Large intestine (tissue), 3 donors: ENCODE measurements around the gene C1QL4. TPM values are rescaled to one million over a fixed set of nuclear protein-coding genes. Genes with fewer than 3 reads are reported as not detected.
"Not testable (repeated sequence)": the region's sequence is repeated elsewhere in the genome, so short reads cannot be mapped to it uniquely, and the experiment has no call there.

Experiments used
- DNase-seq, 2 donors: peaks; one replicate each; pipeline versions ENCODE4 v3.0.0 to v3.0.0-alpha.2; 2013
- H3K27ac ChIP-seq: one replicate; pipeline ENCODE4 v1.5.1; 2013; ENCODE audit warnings: low read length
- H3K27me3 ChIP-seq: 2 replicates; pipeline ENCODE4 v1.6.1; 2013; ENCODE audit warnings: low read length; ENCODE audit not compliant: control insufficient read depth, insufficient read depth
- H3K36me3 ChIP-seq: 2 replicates; pipeline ENCODE4 v1.6.1; 2013; ENCODE audit warnings: low read length; ENCODE audit not compliant: control insufficient read depth, insufficient read depth
- H3K4me1 ChIP-seq: one replicate; pipeline ENCODE4 v1.6.1; 2013; ENCODE audit warnings: low read length; ENCODE audit not compliant: control insufficient read depth, insufficient read depth
- H3K4me3 ChIP-seq: one replicate; pipeline ENCODE4 v1.5.1; 2013; ENCODE audit warnings: low read length
- H3K9me3 ChIP-seq: one replicate; pipeline ENCODE4 v1.6.1; 2013; ENCODE audit warnings: mild to moderate bottlenecking, low read depth, low read length, moderate library complexity; ENCODE audit not compliant: control insufficient read depth
- WGBS: methylation state at CpG from one replicate; pipeline ENCODE4 v1.1.5; 2013; ENCODE audit warnings: low lambda C conversion rate; ENCODE audit not compliant: insufficient coverage; 5-methylcytosine and 5-hydroxymethylcytosine counted together
- polyA plus RNA-seq: library from polyadenylated mRNA; unstranded; fragments of 120-200 nt; gene quantifications from one replicate; pipeline ENCODE4 v1.2.1, GENCODE V29; 2013

C1QL4 gene
- polyA plus RNA-seq, 1 donor, result 0.01 TPM

GRCh38 chr12:49333778-49334177 is 3.2 kb downstream of the C1QL4 start:
- not testable (repeated sequence) for DNase-seq, H3K27ac ChIP-seq, H3K4me3 ChIP-seq, H3K36me3 ChIP-seq
- Histone ChIP-seq H3K9me3 (peaks cover 15% of the 10 kb centered on the region), H3K4me1 (peaks cover 29% of the 10 kb centered on the region), H3K27me3 (peaks cover 66% of the 10 kb centered on the region)
- 20% methylated on average over 4 of the region's 21 CpGs for WGBS

DNA sequence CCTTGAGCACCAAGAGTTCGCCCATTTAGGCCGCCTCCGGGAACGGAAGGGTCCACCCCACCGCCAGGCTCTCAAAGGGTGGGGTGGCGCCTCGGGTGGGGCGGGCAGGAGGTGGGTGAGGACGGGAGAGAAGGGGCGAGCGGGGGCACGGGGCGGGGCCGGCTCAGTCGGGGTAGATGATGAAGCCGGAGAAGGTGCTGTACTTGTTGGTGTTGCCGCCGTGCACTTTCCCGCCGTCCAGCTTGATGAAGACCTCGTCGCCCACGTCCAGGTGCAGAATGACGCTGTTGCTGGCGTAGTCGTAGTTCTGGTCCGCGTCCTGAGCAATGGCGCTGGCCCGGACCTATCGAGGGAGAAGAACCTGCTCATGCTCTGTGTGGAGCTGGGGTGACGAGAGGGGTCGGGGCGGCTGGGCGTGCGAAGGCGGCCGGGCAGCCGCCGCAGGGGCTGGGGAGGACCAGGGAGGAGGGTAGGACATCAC is 4.1 kb downstream of the C1QL4 start:
- Histone ChIP-seq H3K27ac (no peak overlapping the region), H3K9me3 (peaks cover 15% of the 10 kb centered on the region), H3K36me3 (peaks cover 9% of the 10 kb centered on the region), H3K27me3 (peaks cover 58% of the 10 kb centered on the region), H3K4me3 (no peak overlapping the region), H3K4me1 (peaks cover 29% of the 10 kb centered on the region)
- no CpG with 5 or more reads among the region's 40 CpGs for WGBS
- DNase-seq, result no peak

- no peak overlapping the region for H3K4me3 ChIP-seq
- H3K27me3 ChIP-seq, result peaks cover 53% of the 10 kb centered on the region
- no peak for DNase-seq
- H3K4me1 ChIP-seq, result peaks cover 28% of the 10 kb centered on the region
- no CpG with 5 or more reads among the region's 17 CpGs for WGBS
- no peak overlapping the region for H3K27ac ChIP-seq
- H3K36me3 ChIP-seq, result peaks cover 9% of the 10 kb centered on the region
- H3K9me3 ChIP-seq, result peaks cover 15% of the 10 kb centered on the region
These were observed 4.5 kb downstream of the C1QL4 start for GRCh38 chr12:49332441-49332861.

DNA sequence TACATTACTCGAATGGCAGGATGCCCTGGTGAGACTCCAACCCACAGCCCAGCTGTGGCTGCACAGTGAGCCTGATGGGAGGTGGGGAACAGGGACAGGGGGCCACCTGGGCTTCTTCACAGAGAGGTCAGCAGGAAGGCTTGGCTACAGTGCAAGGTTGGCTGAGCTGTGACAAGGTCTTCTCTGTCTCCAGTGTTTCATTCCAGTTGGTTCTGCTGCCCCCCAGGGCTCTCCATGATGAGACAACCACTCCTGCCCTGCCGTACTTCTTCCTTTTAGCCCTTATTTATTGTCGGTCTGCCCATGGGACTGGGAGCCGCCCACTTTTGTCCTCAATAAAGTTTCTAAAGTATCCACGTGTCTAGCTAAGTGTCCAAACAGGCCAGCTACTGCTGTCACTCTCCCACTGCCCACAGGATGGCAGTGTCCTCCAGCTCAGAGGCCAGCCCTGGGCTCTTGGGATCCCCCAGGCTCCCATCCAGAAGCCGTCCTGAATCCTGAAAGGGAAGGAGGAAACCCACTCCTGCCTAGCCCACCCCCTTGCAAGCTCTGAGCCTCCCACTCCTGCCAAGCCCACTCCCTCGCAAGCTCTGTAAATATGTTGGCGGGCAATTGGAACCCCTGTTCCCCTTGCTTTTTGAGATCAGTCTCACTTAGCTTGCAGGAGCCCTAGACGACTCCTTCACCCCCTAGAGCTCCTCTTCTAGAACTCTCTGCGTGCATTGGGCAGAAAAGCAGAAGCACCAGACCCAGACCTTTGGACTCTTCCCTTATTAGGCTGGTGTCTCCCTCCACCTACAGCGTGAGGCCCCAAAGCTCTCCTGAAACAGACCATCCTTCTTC is 5.4 kb downstream of the C1QL4 start:
- no peak overlapping the region for H3K4me3 ChIP-seq
- peaks cover 44% of the 10 kb centered on the region for H3K27me3 ChIP-seq
- DNase-seq, result peak; percentile 71 to 72
- 17% methylated on average over 2 of the region's 11 CpGs for WGBS
- H3K4me1 ChIP-seq, result peaks cover 21% of the 10 kb centered on the region
- H3K36me3 ChIP-seq, result peaks cover 10% of the 10 kb centered on the region
- H3K9me3 ChIP-seq, result peaks cover 10% of the 10 kb centered on the region
- H3K27ac ChIP-seq, result no peak overlapping the region

GRCh38 chr12:49330631-49331379 is 6.2 kb downstream of the C1QL4 start:
- peaks cover 6% of the 10 kb centered on the region for H3K9me3 ChIP-seq
- DNase-seq, result no peak
- peaks cover 36% of the 10 kb centered on the region for H3K27me3 ChIP-seq
- H3K36me3 ChIP-seq, result peaks cover 12% of the 10 kb centered on the region
- no peak overlapping the region for H3K27ac ChIP-seq
- no CpG with 5 or more reads among the region's 14 CpGs for WGBS
- H3K4me1 ChIP-seq, result peaks cover 19% of the 10 kb centered on the region
- no peak overlapping the region for H3K4me3 ChIP-seq

DNA sequence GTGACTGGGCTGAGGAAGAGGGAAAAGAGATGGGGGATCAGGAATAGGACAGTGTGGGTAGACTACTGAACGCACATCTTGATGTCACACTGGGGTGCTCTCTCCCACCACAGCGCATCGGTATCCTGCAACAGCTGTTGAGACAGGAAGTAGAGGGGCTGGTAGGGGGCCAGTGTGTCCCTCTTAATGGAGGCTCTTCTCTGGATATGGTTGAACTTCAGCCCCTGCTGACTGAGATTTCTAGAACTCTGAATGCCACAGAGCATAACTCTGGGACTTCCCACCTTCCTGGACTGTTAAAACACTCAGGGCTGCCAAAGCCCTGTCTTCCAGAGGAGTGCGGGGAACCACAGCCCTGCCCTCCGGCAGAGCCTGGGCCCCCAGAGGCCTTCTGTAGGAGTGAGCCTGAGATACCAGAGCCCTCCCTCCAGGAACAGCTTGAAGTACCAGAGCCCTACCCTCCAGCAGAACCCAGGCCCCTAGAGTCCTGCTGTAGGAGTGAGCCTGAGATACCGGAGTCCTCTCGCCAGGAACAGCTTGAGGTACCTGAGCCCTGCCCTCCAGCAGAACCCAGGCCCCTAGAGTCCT is 6.9 kb downstream of the C1QL4 start:
- H3K4me3 ChIP-seq, result no peak overlapping the region
- peaks cover 6% of the 10 kb centered on the region for H3K9me3 ChIP-seq
- peaks cover 30% of the 10 kb centered on the region for H3K27me3 ChIP-seq
- peaks cover 12% of the 10 kb centered on the region for H3K36me3 ChIP-seq
- no CpG with 5 or more reads among the region's 7 CpGs for WGBS
- H3K27ac ChIP-seq, result no peak overlapping the region
- H3K4me1 ChIP-seq, result peaks cover 19% of the 10 kb centered on the region
- DNase-seq, result no peak

GRCh38 chr12:49328816-49329215 is 8.2 kb downstream of the C1QL4 start:
- no peak overlapping the region for H3K4me3 ChIP-seq
- H3K27me3 ChIP-seq, result peaks cover 17% of the 10 kb centered on the region
- H3K9me3 ChIP-seq, result peaks cover 6% of the 10 kb centered on the region
- no peak overlapping the region for H3K27ac ChIP-seq
- DNase-seq, result no peak
- H3K36me3 ChIP-seq, result peaks cover 12% of the 10 kb centered on the region
- no CpG with 5 or more reads among the region's 12 CpGs for WGBS
- peaks cover 20% of the 10 kb centered on the region for H3K4me1 ChIP-seq

DNA sequence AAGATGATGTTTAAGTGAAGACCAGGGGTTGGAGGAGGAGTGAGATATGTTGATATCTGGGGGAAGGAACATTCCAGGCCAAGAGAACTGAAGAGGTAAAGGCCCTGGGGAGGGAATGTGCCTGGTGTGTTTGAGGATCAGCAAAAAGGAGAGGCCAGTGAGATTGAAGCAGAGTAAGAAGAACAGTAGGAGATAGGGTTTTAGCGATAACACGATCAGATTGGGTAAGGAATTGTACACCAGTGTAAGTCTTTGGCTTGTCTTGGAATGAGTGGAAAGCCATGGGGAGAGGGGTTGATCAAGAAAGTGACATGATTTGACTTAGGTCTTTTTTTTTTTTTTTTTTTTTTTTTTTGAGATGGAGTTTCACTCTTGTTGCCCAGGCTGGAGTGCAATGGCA is 9.1 kb downstream of the C1QL4 start:
- DNase-seq, result no peak
- 93% methylated on average over 2 of the region's 2 CpGs for WGBS
- peaks cover 7% of the 10 kb centered on the region for H3K27me3 ChIP-seq

GRCh38 chr12:49327368-49327767 is 9.6 kb downstream of the C1QL4 start:
- no peak overlapping the region for H3K4me3 ChIP-seq
- peaks cover 2% of the 10 kb centered on the region for H3K27me3 ChIP-seq
- H3K27ac ChIP-seq, result no peak overlapping the region
- H3K9me3 ChIP-seq, result no peaks in the 10 kb centered on the region
- H3K36me3 ChIP-seq, result peaks cover 12% of the 10 kb centered on the region
- DNase-seq, result no peak
- peaks cover 21% of the 10 kb centered on the region for H3K4me1 ChIP-seq

More for the DNA sequence above, 9.1 kb downstream of the C1QL4 start:
- Histone ChIP-seq H3K27ac (no peak overlapping the region), H3K4me1 (peaks cover 21% of the 10 kb centered on the region), H3K4me3 (no peak overlapping the region), H3K36me3 (peaks cover 12% of the 10 kb centered on the region), H3K9me3 (peaks cover 2% of the 10 kb centered on the region)

GRCh38 chr12:49325606-49326005 is 11.4 kb downstream of the C1QL4 start:
- peaks cover 6% of the 10 kb centered on the region for H3K4me1 ChIP-seq
- H3K4me3 ChIP-seq, result no peak overlapping the region
- no CpG with 5 or more reads among the region's 6 CpGs for WGBS
- peaks cover 10% of the 10 kb centered on the region for H3K36me3 ChIP-seq
- no peak for DNase-seq
- no peak overlapping the region for H3K27ac ChIP-seq
- no peaks in the 10 kb centered on the region for H3K27me3 ChIP-seq
- no peaks in the 10 kb centered on the region for H3K9me3 ChIP-seq
